Effector memory CD8-positive, alpha-beta T cell (primary cell): ENCODE data around the gene FNDC1.
A peak's percentile ranks its signal among the peaks of the same experiment; 100 is the strongest.

Source experiments
- ATAC-seq: fragments of 150-1000 bp; cut with Tn5 transposase; replicated peaks from 2 replicates; pipeline ENCODE4 v1.10.0; 2021; ENCODE audit warnings: mild to moderate bottlenecking, moderate library complexity
- DNase-seq, 3 experiments: peaks; one replicate each; pipeline ENCODE4 v3.0.0; 2021
- H3K27ac Mint-ChIP-seq, 2 donors: one replicate each; pipeline ENCODE4 v1.8.0; 2022; ENCODE audit warnings: mild to moderate bottlenecking in 2 of 2, mixed read lengths in 2 of 2, moderate library complexity in 2 of 2
- H3K27me3 Mint-ChIP-seq, 2 donors: one replicate each; pipeline ENCODE4 v1.8.0; 2022; ENCODE audit warnings: mixed read lengths in 2 of 2
- H3K36me3 Mint-ChIP-seq: one replicate; pipeline ENCODE4 v1.8.0; 2022; ENCODE audit warnings: mild to moderate bottlenecking, moderate library complexity, mixed read lengths; ENCODE audit not compliant: insufficient read depth
- H3K4me1 Mint-ChIP-seq, 2 donors: one replicate each; pipeline ENCODE4 v1.8.0; 2022; ENCODE audit warnings: low read depth in 2 of 2, mixed read lengths in 2 of 2
- H3K4me3 Mint-ChIP-seq, 2 donors: one replicate each; pipeline ENCODE4 v1.8.0; 2022; ENCODE audit warnings: mild to moderate bottlenecking in 2 of 2, mixed read lengths in 2 of 2, moderate library complexity in 2 of 2
- H3K9me3 Mint-ChIP-seq, 2 donors: one replicate each; pipeline ENCODE4 v1.8.0; 2022; ENCODE audit warnings: mixed read lengths in 2 of 2

FNDC1 gene

DNA sequence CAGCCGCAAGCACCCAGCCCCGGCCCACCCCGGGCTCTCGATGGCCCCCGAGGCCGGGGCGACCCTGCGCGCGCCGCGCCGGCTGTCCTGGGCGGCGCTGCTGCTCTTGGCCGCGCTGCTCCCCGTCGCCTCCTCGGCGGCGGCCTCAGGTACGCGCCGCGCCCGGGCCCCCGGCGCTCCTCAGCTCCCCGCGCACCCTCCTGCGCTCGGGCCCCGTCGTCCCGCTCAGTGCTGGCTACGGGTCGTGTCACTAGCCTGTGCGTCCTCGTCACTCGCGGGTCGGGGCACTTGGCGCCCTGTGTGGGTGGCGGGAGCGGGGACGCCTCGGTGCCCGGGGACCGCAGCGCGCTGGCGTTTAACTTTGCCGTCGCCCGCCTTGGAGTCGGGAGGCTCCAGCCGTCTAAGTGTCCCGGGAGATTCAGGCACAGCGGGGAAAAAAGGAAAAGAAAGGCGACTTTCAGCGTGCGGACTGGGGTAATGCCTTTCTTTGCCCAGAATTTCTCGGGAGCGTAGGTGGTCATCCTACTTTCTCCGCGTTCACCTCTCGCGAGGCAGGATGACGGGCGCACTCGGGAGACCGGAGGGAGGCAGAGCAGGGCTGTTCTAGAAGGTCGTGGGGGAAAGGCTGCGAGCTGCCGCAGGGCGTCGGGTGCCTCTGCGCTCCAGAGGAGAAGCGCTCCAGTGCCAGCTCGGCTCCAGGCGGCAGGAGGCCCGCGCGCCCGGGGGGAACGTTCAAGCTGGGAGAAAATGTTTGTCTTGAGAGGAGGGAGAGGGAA lies 545 bp downstream of the FNDC1 start:
- H3K36me3 Mint-ChIP-seq: no peaks in the 10 kb centered on the region
- DNase-seq (peak in 1 of 3 experiments; percentile 5), ATAC-seq (peak; percentile 29)
- H3K9me3 Mint-ChIP-seq: no peaks in the 10 kb centered on the region
- H3K4me3 Mint-ChIP-seq: peak overlapping the region; percentile 32 to 65
- no peak overlapping the region for H3K27ac Mint-ChIP-seq
- peaks cover 12 to 17% of the 10 kb centered on the region in 2 donors for H3K4me1 Mint-ChIP-seq
- H3K27me3 Mint-ChIP-seq: peaks cover 77 to 96% of the 10 kb centered on the region in 2 donors

DNA sequence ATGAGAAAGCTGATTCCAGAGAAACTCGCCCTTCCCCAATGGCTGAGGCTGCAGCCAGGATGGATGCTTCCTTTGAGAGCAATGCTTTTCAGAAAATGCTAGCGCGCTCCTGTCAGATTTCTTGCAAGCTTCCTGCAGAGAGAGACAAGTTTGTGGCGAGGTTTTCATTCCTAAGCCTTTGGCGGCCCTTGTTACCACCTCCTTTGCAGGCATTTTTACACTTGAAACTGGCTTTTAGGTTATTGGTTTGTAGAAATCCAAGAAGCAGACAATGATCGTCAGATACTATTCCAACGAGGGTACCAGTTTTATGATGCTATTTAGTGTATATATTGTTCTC lies 1.1 kb downstream of the FNDC1 start:
- Mint-ChIP-seq H3K27ac (no peak overlapping the region), H3K4me1 (peaks cover 12 to 17% of the 10 kb centered on the region in 2 donors), H3K27me3 (peaks cover 72 to 95% of the 10 kb centered on the region in 2 donors), H3K9me3 (no peaks in the 10 kb centered on the region), H3K36me3 (no peaks in the 10 kb centered on the region), H3K4me3 (peak overlapping the region; percentile 32 to 65)
- no peak for ATAC-seq
- no peak for DNase-seq

DNA sequence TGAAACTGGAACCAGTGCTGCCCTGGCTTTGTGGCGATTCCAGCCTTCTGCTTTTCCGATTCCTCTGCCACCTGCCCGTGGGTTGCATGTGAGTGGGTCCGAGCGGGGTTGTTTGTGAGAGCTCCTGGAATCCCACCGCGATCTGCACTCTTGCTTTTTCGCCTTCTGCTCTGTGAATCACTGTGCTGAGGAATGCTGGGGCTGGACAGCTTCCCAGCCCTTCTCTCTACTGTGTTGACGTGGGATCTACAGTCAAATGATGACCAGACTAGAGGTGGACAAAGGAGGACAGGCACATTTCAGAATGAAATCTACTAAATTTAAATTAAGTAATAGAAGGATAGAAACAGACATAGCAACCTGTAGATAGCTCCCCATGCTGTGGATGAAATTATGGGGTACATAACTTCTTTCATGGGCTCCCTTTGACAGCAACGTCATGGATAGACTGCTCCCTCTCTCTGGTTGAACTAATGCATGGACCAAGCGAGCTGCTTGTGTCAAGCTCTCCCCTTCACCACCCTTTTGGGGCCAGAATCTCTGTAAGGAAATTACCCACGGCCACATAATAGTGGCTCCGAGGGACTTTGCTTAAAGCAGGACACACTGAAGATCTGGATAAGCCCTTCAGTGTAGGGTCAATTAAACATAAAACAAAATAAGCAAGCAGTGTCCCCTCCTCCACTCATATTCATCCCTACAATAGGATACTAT lies 2.0 kb downstream of the FNDC1 start:
- H3K27me3 Mint-ChIP-seq: peaks cover 64 to 95% of the 10 kb centered on the region in 2 donors
- ATAC-seq: no peak
- H3K36me3 Mint-ChIP-seq: no peaks in the 10 kb centered on the region
- H3K4me1 Mint-ChIP-seq: peaks cover 12 to 17% of the 10 kb centered on the region in 2 donors
- no peak for DNase-seq
- H3K27ac Mint-ChIP-seq: no peak overlapping the region
- no peaks in the 10 kb centered on the region for H3K9me3 Mint-ChIP-seq
- H3K4me3 Mint-ChIP-seq: no peak overlapping the region

DNA sequence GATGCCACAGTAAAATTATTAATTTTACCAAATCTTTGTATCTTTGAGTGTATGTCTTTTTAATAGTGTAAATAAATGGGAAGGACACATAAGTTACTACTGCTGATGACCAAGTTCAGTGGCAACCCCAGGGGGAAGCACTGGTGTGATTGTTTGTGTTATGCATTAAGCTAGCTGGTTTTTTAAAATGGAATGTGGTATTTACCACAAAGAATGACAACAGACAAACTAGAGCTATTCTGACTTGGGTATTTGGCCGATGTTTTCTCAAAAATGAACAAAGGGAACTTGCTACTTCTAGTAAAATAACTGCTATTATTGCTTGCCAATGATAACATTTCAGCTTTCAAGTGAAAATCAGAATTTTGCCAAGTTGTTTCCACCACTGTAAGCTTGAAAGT lies 2.9 kb downstream of the FNDC1 start:
- peaks cover 12 to 17% of the 10 kb centered on the region in 2 donors for H3K4me1 Mint-ChIP-seq
- peaks cover 61 to 95% of the 10 kb centered on the region in 2 donors for H3K27me3 Mint-ChIP-seq
- DNase-seq: no peak
- H3K9me3 Mint-ChIP-seq: no peaks in the 10 kb centered on the region
- no peaks in the 10 kb centered on the region for H3K36me3 Mint-ChIP-seq
- H3K27ac Mint-ChIP-seq: no peak overlapping the region
- no peak overlapping the region for H3K4me3 Mint-ChIP-seq
- no peak for ATAC-seq

DNA sequence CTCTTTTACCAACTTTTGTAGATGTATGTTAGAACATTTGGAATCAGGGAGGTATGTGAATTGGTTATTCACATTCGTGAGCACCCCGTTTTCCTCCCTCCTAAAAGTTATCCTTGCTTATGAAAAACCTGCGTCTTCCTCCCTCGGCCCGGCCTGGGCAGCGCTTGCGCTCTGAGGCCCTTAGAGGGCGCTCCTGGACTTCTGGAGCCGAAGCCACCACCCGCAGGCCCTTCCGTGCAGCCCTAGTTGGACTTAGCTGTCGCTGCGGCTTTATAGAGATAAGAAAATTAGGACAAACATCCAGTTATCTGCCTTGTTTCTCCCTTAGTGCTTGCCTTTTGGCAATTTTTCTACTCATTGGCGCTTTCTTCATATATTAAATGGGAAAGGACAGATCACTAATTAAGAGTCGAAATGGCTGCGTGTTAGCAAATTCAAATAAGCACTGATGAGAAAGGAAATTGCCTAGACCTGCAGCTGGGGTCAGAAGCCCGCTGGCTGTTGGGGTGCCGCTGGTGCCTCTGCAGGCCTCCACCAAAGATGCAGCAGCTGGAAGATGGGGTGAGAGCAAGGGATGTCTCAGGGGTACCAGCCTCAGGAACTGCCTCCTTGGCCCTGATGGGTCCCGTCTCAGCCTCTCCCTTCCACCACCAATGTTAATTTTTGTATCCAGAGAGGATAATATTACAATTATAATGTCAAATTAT lies 5.2 kb downstream of the FNDC1 start:
- Mint-ChIP-seq H3K4me1 (peaks cover 6 to 8% of the 10 kb centered on the region in 2 donors), H3K4me3 (peak overlapping the region in 1 of 2 donors; percentile 21), H3K27me3 (peaks cover 58 to 95% of the 10 kb centered on the region in 2 donors), H3K36me3 (no peaks in the 10 kb centered on the region), H3K27ac (no peak overlapping the region), H3K9me3 (no peaks in the 10 kb centered on the region)
- peak; percentile 88 for ATAC-seq
- peak; percentile 58 to 68 (median 60) for DNase-seq

DNA sequence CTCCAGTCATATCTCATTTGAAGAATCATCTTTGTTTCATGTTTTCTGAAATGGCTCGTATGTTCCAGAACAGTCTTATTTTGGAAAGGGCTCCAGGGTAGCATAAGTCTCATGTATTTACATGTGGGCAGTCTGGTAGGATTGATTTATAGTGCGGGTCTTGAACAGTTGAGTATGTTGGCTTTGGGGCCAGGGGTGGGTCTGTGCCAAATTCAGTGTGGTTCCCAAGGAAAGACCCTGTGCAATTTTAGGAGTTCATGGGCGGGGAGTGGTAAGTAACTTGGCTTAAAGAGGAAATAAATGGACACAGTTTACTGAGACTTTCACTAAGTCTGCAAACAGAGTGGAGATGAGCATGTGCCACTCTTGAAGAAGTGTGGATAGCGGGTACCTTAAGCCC lies 7.7 kb downstream of the FNDC1 start:
- H3K4me3 Mint-ChIP-seq: no peak overlapping the region
- H3K9me3 Mint-ChIP-seq: no peaks in the 10 kb centered on the region
- DNase-seq (no peak), ATAC-seq (no peak)
- H3K27me3 Mint-ChIP-seq: peaks cover 37 to 72% of the 10 kb centered on the region in 2 donors
- H3K4me1 Mint-ChIP-seq: peaks cover 5 to 8% of the 10 kb centered on the region in 2 donors
- H3K36me3 Mint-ChIP-seq: no peaks in the 10 kb centered on the region
- no peak overlapping the region for H3K27ac Mint-ChIP-seq

DNA sequence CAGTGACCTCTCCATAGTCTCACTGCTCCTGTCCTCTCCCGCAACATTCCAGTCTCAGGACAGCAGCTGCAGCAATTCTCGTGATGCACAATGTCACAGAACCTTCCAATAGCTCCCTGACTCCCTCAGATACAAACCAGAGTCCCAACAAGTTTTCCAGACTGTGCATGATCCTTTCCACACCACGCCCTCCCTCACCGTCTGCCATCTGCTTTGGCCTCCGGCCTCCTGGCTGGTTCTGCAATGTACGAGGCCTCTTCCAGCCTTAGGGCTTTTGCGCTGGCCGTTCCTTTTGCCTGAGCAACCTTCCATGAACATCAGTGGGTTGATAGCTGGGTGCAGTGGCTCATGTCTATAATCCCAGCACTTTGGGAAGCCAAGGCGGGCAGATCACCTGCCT lies 9.6 kb downstream of the FNDC1 start:
- H3K27ac Mint-ChIP-seq: no peak overlapping the region
- DNase-seq (no peak), ATAC-seq (no peak)
- H3K4me3 Mint-ChIP-seq: no peak overlapping the region
- peaks cover 40 to 70% of the 10 kb centered on the region in 2 donors for H3K27me3 Mint-ChIP-seq
- no peaks in the 10 kb centered on the region for H3K9me3 Mint-ChIP-seq
- H3K4me1 Mint-ChIP-seq: peaks cover 5 to 9% of the 10 kb centered on the region in 2 donors
- no peaks in the 10 kb centered on the region for H3K36me3 Mint-ChIP-seq

DNA sequence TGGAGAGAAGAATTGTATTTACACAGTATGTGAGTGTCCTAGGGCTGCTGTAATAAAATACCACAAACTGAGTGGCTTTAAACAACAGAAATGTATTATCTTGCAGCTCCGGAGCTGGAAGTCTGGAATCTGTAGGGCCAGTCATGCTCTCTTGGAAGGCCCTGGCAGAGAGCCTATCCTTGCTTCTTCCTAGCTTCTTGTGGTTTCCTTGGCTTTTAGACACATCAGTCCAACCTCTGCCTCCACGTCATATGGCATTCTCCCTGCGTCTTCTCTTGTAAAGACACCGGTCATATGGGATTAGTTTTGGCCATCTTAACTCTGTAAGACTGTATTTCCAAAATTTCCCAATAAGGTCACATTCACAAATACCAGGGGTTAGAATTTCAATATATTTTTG lies 10.8 kb downstream of the FNDC1 start:
- H3K27ac Mint-ChIP-seq: no peak overlapping the region
- H3K36me3 Mint-ChIP-seq: no peaks in the 10 kb centered on the region
- ATAC-seq (no peak), DNase-seq (no peak)
- H3K4me3 Mint-ChIP-seq: no peak overlapping the region
- peaks cover 32 to 59% of the 10 kb centered on the region in 2 donors for H3K27me3 Mint-ChIP-seq
- H3K4me1 Mint-ChIP-seq: peaks cover 0 to 3% of the 10 kb centered on the region in 2 donors
- H3K9me3 Mint-ChIP-seq: no peaks in the 10 kb centered on the region

DNA sequence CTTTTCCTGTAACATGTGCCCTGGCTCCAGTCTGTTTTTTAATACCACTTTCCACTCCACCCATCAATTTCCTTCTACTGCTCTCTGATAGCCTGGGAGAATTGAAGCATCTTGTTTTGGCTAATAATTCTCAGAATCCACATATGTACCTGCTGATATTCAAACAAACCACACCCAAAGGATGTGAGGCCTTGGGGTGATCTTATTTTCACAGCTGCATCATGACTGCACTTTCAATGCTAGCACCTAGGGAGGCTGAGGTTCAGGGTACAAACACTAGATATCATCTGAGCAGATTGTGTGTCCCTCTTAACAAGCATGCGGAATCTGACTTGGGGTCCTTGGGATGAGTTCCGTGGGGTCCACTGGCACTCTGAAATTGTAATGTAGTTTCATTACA lies 12.7 kb downstream of the FNDC1 start:
- ATAC-seq (no peak), DNase-seq (no peak)
- Mint-ChIP-seq H3K36me3 (no peaks in the 10 kb centered on the region), H3K9me3 (no peaks in the 10 kb centered on the region), H3K27me3 (peaks cover 29 to 52% of the 10 kb centered on the region in 2 donors), H3K4me1 (peaks cover 0 to 3% of the 10 kb centered on the region in 2 donors), H3K4me3 (no peak overlapping the region), H3K27ac (peak overlapping the region in 1 of 2 donors; percentile 1)

DNA sequence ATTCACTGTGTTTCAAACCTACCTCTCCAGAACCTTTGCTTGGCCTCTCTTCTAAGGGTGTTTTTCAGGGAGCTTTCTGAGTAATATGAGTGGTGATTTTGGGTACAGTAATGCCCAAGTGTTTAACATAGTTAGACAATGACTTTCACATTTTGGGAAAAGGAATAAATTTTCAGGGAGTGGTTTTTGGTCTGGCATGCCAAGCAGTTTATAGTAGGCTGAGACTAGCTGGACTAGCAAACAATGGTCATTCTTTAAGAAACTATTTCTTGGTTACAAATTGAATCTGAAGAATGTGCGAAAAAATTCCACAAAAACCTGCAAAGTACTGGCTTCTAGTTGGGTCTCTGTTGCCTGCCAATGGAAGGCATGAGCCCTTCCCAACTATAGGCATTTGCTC lies 15.4 kb downstream of the FNDC1 start:
- no peaks in the 10 kb centered on the region for H3K36me3 Mint-ChIP-seq

DNA sequence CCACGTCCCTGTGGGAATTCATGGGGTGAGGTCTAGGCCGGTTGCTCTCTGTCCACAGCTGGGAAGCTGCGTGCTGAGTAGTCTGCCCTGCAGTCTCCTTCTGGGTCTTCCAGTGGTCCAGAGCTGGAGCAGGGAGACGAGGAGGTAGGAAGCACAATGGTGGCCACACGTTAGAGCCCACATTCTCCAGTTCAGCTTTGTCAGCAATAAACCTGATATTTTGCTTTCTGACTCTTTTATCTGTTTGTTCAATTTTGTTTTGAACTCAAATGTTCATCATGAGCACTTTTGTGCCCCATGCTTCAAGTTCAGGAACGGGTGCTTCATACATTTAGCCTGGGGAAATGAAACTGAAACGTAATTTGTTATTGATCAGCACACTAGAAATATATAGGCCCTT lies 21.3 kb downstream of the FNDC1 start:
- Mint-ChIP-seq H3K27ac (no peak overlapping the region), H3K4me1 (peaks cover 0 to 4% of the 10 kb centered on the region in 2 donors), H3K27me3 (peaks cover 33 to 86% of the 10 kb centered on the region in 2 donors), H3K9me3 (no peaks in the 10 kb centered on the region), H3K4me3 (no peak overlapping the region), H3K36me3 (no peaks in the 10 kb centered on the region)
- DNase-seq (no peak), ATAC-seq (no peak)

More for the DNA sequence above, 15.4 kb downstream of the FNDC1 start:
- Mint-ChIP-seq H3K4me1 (peaks cover 0 to 3% of the 10 kb centered on the region in 2 donors), H3K27me3 (peaks cover 19 to 48% of the 10 kb centered on the region in 2 donors), H3K27ac (no peak overlapping the region), H3K9me3 (no peaks in the 10 kb centered on the region), H3K4me3 (no peak overlapping the region)
- DNase-seq (no peak), ATAC-seq (no peak)

DNA sequence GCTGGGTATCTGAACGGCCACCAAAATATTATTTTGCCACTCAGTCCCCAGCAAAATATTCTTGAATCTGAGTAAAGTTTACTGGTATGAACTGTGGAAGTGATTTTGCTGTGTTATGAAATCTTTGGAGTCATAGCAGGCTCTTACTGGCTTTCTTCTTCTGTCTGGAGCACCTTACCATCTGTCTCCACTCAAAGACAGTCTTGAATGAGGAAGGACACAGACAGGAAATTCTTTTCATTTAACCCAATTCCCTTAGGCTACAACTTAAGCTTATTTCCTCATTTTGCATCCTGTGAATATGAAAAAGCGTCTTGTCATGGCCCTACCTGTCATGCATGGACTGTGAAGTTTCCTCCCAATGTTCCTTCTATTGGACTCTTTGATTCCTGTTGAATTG lies 24.7 kb downstream of the FNDC1 start:
- H3K4me3 Mint-ChIP-seq: no peak overlapping the region
- no peak for DNase-seq
- ATAC-seq: no peak
- peaks cover 0 to 4% of the 10 kb centered on the region in 2 donors for H3K4me1 Mint-ChIP-seq
- no peaks in the 10 kb centered on the region for H3K36me3 Mint-ChIP-seq
- no peak overlapping the region for H3K27ac Mint-ChIP-seq
- H3K9me3 Mint-ChIP-seq: no peaks in the 10 kb centered on the region
- H3K27me3 Mint-ChIP-seq: peaks cover 47 to 85% of the 10 kb centered on the region in 2 donors

DNA sequence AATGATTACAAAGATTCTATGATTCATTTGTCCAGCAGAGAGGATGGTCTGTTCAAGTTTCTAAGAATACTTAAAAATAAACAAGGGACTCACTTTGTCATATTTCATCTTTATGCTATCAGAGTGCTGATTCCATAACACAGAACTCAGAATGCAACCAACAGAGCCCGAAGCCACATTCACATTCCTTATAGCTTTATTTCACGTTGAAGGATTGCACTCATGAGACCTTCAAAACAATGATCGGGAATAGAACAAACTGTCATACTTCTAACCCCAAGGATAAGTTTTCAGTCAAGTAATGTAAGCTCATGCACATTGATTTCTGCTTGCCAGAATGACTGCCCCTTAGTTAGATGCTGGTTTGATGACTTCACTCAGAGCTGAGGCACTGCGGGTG lies 25.2 kb downstream of the FNDC1 start:
- no peak overlapping the region for H3K4me3 Mint-ChIP-seq
- H3K27ac Mint-ChIP-seq: no peak overlapping the region
- no peaks in the 10 kb centered on the region for H3K9me3 Mint-ChIP-seq
- DNase-seq: no peak
- peaks cover 42 to 85% of the 10 kb centered on the region in 2 donors for H3K27me3 Mint-ChIP-seq
- no peaks in the 10 kb centered on the region for H3K36me3 Mint-ChIP-seq
- no peak for ATAC-seq
- peaks cover 0 to 4% of the 10 kb centered on the region in 2 donors for H3K4me1 Mint-ChIP-seq
